SW480 (cell line): ENCODE results near the gene LRIG1.
A peak's percentile ranks its signal among the peaks of the same experiment; 100 is the strongest.

ENCODE experiments used
- DNase-seq: peaks from one replicate; pipeline ENCODE4 v3.0.0-alpha.2; 2016; ENCODE audit warnings: low spot score

LRIG1 gene

GRCh38 chr3:66500576-66501482 lies at the start of gene LRIG1:
Gene LRIG1 (minus strand): TSS chr3:66501022. CDS start chr3:66500407, 615 bp downstream.
- DNase-seq, result peak; percentile 97

- DNase-seq, result no peak
Measured at GRCh38 chr3:66544619-66545429, 44.0 kb upstream of the LRIG1 start.

- DNase-seq, result no peak
Measured at GRCh38 chr3:66542153-66542552, 41.3 kb upstream of the LRIG1 start.

GRCh38 chr3:66539466-66539989 lies 38.7 kb upstream of the LRIG1 start:
- DNase-seq, result no peak

- no peak for DNase-seq
Measured at GRCh38 chr3:66538390-66538789, 37.6 kb upstream of the LRIG1 start.

GRCh38 chr3:66537735-66538134 lies 36.9 kb upstream of the LRIG1 start:
- DNase-seq, result no peak

GRCh38 chr3:66536791-66537190 lies 36.0 kb upstream of the LRIG1 start:
- DNase-seq, result no peak

GRCh38 chr3:66534304-66534845 lies 33.6 kb upstream of the LRIG1 start:
- DNase-seq, result no peak

- no peak for DNase-seq
Measured at GRCh38 chr3:66532613-66533012, 31.8 kb upstream of the LRIG1 start.

GRCh38 chr3:66532160-66532587 lies 31.4 kb upstream of the LRIG1 start:
- DNase-seq, result no peak

GRCh38 chr3:66531256-66531655 lies 30.4 kb upstream of the LRIG1 start:
- DNase-seq, result no peak

GRCh38 chr3:66527246-66527645 lies 26.4 kb upstream of the LRIG1 start:
- no peak for DNase-seq

- no peak for DNase-seq
Measured at GRCh38 chr3:66525771-66526170, 24.9 kb upstream of the LRIG1 start.

- DNase-seq, result no peak
Measured at GRCh38 chr3:66520724-66521123, 19.9 kb upstream of the LRIG1 start.

- DNase-seq, result no peak
Measured at GRCh38 chr3:66518644-66519043, 17.8 kb upstream of the LRIG1 start.

- no peak for DNase-seq
Measured at GRCh38 chr3:66518126-66518525, 17.3 kb upstream of the LRIG1 start.

GRCh38 chr3:66517241-66517640 lies 16.4 kb upstream of the LRIG1 start:
- DNase-seq, result no peak

GRCh38 chr3:66508461-66508860 lies 7.6 kb upstream of the LRIG1 start:
- DNase-seq, result no peak

GRCh38 chr3:66507423-66508260 lies 6.8 kb upstream of the LRIG1 start:
- DNase-seq, result no peak

- no peak for DNase-seq
Measured at GRCh38 chr3:66506154-66506553, 5.3 kb upstream of the LRIG1 start.

- no peak for DNase-seq
Measured at GRCh38 chr3:66504850-66505641, 4.2 kb upstream of the LRIG1 start.
